Esophagus squamous epithelium (tissue), 5 donors: ENCODE data around the gene GPR18. TPM values are rescaled to one million over a fixed set of nuclear protein-coding genes. Genes with fewer than 3 reads are reported as not detected.
"Not testable (repeated sequence)": the region's sequence is repeated elsewhere in the genome, so short reads cannot be mapped to it uniquely, and the experiment has no call there.

Experiments used
- DNase-seq: peaks from one replicate; lab custom pipeline; 2025; lab: John Stamatoyannopoulos, UW
- H3K27ac ChIP-seq, 4 donors: fragments of 200-600 bp; sonication (generic); one replicate each; pipeline ENCODE4 v1.5.1; 2016 to 2019; ENCODE audit warnings: mild to moderate bottlenecking in 1 of 4
- H3K27me3 ChIP-seq, 4 donors: fragments of 200-600 bp; sonication (generic); 1 replicate in 3 of 4; 2 replicates in 1 of 4; pipeline versions ENCODE4 v1.5.1 to v1.6.0; 2017 to 2021; ENCODE audit warnings: antibody characterized with exemption in 1 of 4
- H3K36me3 ChIP-seq, 3 donors: fragments of 200-600 bp; sonication (generic); one replicate each; pipeline ENCODE4 v1.5.1; 2016 to 2019
- H3K4me1 ChIP-seq, 3 donors: fragments of 200-600 bp; sonication (generic); one replicate each; pipeline ENCODE4 v1.5.1; 2017 to 2019
- H3K4me3 ChIP-seq, 4 donors: fragments of 200-600 bp; sonication (generic); 1 replicate in 3 of 4; 2 replicates in 1 of 4; pipeline ENCODE4 v1.5.1; 2016 to 2019; ENCODE audit warnings: mild to moderate bottlenecking in 2 of 4, moderate library complexity in 1 of 4
- H3K9me3 ChIP-seq, 3 donors: fragments of 200-600 bp; sonication (generic); one replicate each; pipeline ENCODE4 v1.5.1; 2016 to 2019
- POLR2A ChIP-seq, 4 donors: fragments of 450-650 bp; IDR thresholded peaks; one replicate each; pipeline ENCODE4 v1.6.1; 2017; ENCODE audit warnings: antibody characterized with exemption in 4 of 4, mild to moderate bottlenecking in 4 of 4, moderate library complexity in 3 of 4
- WGBS, 2 donors: methylation state at CpG; one replicate each; pipeline ENCODE4 v1.1.5; 2018; 5-methylcytosine and 5-hydroxymethylcytosine counted together
- intact Hi-C: fragments of 100-400 bp; cut with DNase I; formaldehyde crosslinking; loops from one replicate; pipeline ENCODE4 v1.15.0; 2022
- total RNA-seq, 4 donors: library from RNA; depleted of rRNA; stranded (reverse); fragments of >200 nt; gene quantifications; one replicate each; pipeline ENCODE4 v1.1.0, GENCODE V29; 2016
- TF ChIP-seq, protein P1 (sequence below), 6 experiments: fragments of 450-650 bp in 4 of 6; fragments of 200-600 bp in 2 of 6; sonication (generic) in 2 of 6; IDR thresholded peaks; one replicate each; pipeline ENCODE4 v1.5.1; 2016 to 2019; ENCODE audit warnings: antibody characterized with exemption in 6 of 6, mild to moderate bottlenecking in 4 of 6, moderate library complexity in 4 of 6
- donor health status: DM: yes; HTN: yes; CAD: no.

GPR18 gene
- total RNA-seq, 4 donors from 2014 or later: 0.19 TPM; not detected in 3

DNA sequence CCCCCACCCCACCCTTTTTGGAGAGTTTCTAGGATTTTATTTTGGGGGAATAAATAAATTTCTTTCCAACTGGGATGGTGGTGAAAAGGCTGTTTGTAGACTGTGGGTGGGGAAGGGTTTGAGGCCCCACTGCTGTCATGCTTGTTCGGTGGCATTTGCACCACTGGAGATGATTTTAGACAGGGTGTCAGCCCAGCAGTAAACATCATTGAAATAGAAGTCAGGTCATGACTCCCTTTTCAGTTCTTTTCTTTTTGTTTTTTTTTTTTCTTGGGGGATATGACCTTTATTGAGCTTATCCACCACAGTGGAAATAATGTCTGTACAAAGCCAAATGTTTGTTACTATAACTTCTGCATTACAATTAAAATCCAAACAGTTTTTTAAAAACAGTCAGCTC, 43.4 kb downstream of the GPR18 start:
- Histone ChIP-seq H3K4me3 (no peak overlapping the region), H3K4me1 (peaks cover 17 to 70% (median 44%) of the 10 kb centered on the region in 3 donors), H3K36me3 (peaks cover 0 to 4% (median 0%) of the 10 kb centered on the region in 3 donors), H3K9me3 (no peaks in the 10 kb centered on the region), H3K27me3 (no peaks in the 10 kb centered on the region), H3K27ac (peak overlapping the region; percentile 34 to 79 (median 39))
- no peak for TF ChIP-seq POLR2A (IDR thresholded peaks at IDR 0.05)
- TF ChIP-seq, protein P1, sequence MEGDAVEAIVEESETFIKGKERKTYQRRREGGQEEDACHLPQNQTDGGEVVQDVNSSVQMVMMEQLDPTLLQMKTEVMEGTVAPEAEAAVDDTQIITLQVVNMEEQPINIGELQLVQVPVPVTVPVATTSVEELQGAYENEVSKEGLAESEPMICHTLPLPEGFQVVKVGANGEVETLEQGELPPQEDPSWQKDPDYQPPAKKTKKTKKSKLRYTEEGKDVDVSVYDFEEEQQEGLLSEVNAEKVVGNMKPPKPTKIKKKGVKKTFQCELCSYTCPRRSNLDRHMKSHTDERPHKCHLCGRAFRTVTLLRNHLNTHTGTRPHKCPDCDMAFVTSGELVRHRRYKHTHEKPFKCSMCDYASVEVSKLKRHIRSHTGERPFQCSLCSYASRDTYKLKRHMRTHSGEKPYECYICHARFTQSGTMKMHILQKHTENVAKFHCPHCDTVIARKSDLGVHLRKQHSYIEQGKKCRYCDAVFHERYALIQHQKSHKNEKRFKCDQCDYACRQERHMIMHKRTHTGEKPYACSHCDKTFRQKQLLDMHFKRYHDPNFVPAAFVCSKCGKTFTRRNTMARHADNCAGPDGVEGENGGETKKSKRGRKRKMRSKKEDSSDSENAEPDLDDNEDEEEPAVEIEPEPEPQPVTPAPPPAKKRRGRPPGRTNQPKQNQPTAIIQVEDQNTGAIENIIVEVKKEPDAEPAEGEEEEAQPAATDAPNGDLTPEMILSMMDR (IDR thresholded peaks at IDR 0.05): no peak
- intact Hi-C loops: no loop called here
- WGBS, 2 donors: 33 to 45% methylated on average over 1 of the region's 1 CpG
- no peak for DNase-seq

DNA sequence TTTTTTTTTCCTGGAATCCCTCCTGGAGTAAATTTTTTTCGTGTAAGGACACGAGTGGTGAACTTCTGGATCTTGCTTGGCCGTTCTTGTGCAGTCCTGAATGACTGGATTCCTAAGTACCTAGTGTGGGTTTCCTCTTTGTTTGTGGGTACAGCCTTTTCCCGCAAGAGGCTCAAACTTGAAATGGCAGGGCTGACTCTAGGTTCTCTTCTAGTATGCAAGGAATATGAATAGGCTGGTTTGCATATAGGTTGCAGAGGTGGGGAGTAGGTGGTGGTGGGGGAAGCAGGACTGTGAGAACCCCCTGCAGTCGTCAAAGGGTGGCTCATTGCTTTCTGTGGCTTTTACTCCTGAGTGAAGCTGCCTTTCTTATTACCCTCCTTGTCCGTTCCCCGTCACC, 43.9 kb downstream of the GPR18 start:
- Histone ChIP-seq H3K4me3 (no peak overlapping the region), H3K27ac (peak overlapping the region; percentile 34 to 79 (median 55)), H3K27me3 (no peaks in the 10 kb centered on the region), H3K4me1 (peaks cover 18 to 70% (median 44%) of the 10 kb centered on the region in 3 donors), H3K36me3 (peaks cover 0 to 4% (median 0%) of the 10 kb centered on the region in 3 donors), H3K9me3 (no peaks in the 10 kb centered on the region)
- DNase-seq: no peak
- WGBS, 2 donors: 42 to 45% methylated on average over 6 to 7 of the region's 7 CpGs
- TF ChIP-seq POLR2A (IDR thresholded peaks at IDR 0.05): no peak
- TF ChIP-seq, protein P1 (IDR thresholded peaks at IDR 0.05): no peak
- intact Hi-C loops: no loop called here

DNA sequence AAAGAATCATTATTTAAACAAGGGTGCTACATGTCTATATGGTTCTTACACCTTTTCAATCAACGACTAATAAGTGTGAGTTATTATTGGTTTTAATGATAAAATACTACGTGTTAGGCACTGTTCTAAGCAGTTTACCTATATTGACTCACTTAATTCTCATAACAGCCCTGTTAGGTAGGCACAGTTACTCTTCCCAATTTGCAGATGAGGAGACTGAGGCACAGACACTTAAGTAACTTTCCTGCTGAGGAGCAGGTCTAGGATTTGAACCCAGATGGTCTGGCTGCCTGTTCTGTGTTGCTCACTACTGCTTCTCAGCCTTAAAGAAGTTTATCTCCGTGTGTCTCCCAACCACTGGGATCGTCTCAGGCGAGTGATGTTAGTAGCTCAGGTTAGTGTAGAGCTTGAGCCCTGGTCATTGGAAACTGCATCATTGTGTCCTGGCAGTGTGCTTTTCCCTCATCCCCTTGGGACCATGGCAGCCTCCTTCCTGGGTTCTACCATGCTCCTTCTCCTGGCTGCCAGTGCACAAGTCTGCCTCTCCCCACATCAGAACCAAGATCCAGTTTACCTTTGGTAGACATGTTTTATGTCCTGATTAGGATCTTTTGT, 46.7 kb downstream of the GPR18 start:
- 92 to 94% methylated on average over 5 of the region's 5 CpGs for WGBS, 2 donors
- TF ChIP-seq POLR2A (IDR thresholded peaks at IDR 0.05): no peak
- TF ChIP-seq, protein P1 (IDR thresholded peaks at IDR 0.05): no peak
- DNase-seq: no peak

DNA sequence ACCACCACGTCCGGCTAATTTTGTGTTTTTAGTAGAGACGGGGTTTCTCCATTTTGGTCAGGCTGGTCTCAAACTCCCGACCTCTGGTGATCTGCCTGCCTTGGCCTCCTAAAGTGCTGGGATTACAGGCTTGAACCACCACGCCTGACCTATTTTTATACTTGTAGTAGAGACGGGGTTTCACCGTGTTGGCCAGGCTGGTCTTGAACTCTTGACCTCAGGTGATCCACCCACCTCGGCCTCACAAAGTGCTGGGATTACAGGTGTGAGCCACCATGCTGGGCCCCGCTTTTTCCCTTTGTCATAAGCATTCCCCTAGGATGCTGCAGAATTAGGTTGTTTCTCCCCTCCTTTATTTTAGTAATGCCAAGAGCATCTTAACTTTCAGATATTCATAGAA, 47.6 kb downstream of the GPR18 start:
- H3K9me3 ChIP-seq, DNase-seq, intact Hi-C loops, H3K4me3 ChIP-seq, H3K27me3 ChIP-seq, H3K27ac ChIP-seq: not testable (repeated sequence)
- 88 to 89% methylated on average over 9 of the region's 9 CpGs for WGBS, 2 donors
- Histone ChIP-seq H3K4me1 (peaks cover 19 to 66% (median 33%) of the 10 kb centered on the region in 3 donors), H3K36me3 (peaks cover 0 to 18% (median 0%) of the 10 kb centered on the region in 3 donors)

More for the DNA sequence above, 46.7 kb downstream of the GPR18 start:
- intact Hi-C loops: no loop called here
- Histone ChIP-seq H3K36me3 (peaks cover 0 to 9% (median 0%) of the 10 kb centered on the region in 3 donors), H3K4me3 (no peak overlapping the region), H3K4me1 (peaks cover 19 to 67% (median 33%) of the 10 kb centered on the region in 3 donors), H3K27ac (no peak overlapping the region), H3K9me3 (no peaks in the 10 kb centered on the region), H3K27me3 (no peaks in the 10 kb centered on the region)

DNA sequence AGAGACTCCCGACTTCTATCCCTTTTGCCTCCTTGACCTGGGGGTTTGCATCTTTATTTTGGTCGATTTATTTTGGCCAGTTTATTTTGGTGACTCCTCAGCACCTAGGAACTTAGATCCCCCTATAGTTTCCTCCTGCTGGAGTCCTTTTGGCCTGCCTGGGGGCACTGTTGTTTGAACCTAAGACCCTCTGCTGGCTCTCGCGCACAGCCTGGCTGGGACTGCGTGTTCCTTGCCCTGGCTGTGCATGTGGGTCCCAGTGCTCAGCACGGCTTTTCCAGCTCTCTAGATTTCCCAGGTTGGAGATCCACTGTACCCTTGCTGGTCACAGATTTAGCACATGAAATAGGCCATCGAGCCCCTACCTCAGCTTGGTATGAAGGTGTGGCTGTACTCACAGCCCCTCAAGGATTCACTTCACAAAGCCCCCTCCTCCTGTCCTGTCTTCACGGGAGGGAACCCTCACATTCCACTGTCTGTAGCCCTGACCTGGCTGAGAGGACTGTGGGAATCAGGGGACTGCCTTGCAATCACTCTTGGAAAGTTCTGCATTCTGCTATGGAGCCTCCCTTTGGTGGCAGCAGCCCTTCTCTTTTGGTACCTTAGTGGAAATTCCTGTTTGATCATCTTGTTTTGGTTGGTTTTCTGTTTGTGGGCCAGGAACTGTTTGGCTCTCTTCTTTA, 49.2 kb downstream of the GPR18 start:
- peaks cover 24 to 66% (median 27%) of the 10 kb centered on the region in 3 donors for H3K4me1 ChIP-seq
- peaks cover 0 to 19% (median 0%) of the 10 kb centered on the region in 3 donors for H3K36me3 ChIP-seq
- peak overlapping the region; percentile 45 to 78 (median 70) for H3K27ac ChIP-seq
- TF ChIP-seq, protein P1 (IDR thresholded peaks at IDR 0.05): no peak
- TF ChIP-seq POLR2A (IDR thresholded peaks at IDR 0.05): no peak
- 59 to 73% methylated on average over 4 to 7 of the region's 8 CpGs for WGBS, 2 donors
- intact Hi-C loops: no loop called here
- no peak overlapping the region for H3K4me3 ChIP-seq
- no peaks in the 10 kb centered on the region for H3K27me3 ChIP-seq
- DNase-seq: no peak
- no peaks in the 10 kb centered on the region for H3K9me3 ChIP-seq
